GM18511 (cell line): Measurements from ENCODE around the gene SYN1.
"Not testable (repeated sequence)": the region's sequence is repeated elsewhere in the genome, so short reads cannot be mapped to it uniquely, and the experiment has no call there.

Experiments
- ATAC-seq: cut with Tn5 transposase; IDR thresholded peaks from one replicate; pipeline ENCODE4 v1.9.1; 2021; ENCODE audit warnings: mild to moderate bottlenecking, moderate library complexity; ENCODE audit not compliant: unreplicated experiment

The SYN1 gene

GRCh38 chrX:47619486-47620302, at the start of gene SYN1:
Gene SYN1 (minus strand): TSS chrX:47619857. CDS start chrX:47619728, 129 bp downstream.
- ATAC-seq = no peak

GRCh38 chrX:47665797-47666196, 46.1 kb upstream of the SYN1 start:
- ATAC-seq = not testable (repeated sequence)

GRCh38 chrX:47664737-47665136, 45.1 kb upstream of the SYN1 start:
- no peak for ATAC-seq

- ATAC-seq = no peak
Measured at GRCh38 chrX:47662144-47662657, 42.5 kb upstream of the SYN1 start.

GRCh38 chrX:47661539-47661938, 41.9 kb upstream of the SYN1 start:
- no peak for ATAC-seq

- no peak for ATAC-seq
Measured at GRCh38 chrX:47659421-47659726, 39.7 kb upstream of the SYN1 start.

- peak; percentile 87 for ATAC-seq
Measured at GRCh38 chrX:47658684-47659420, 39.2 kb upstream of the SYN1 start, which contains the start of gene UXT. Gene UXT (minus strand): TSS chrX:47659180. CDS start chrX:47658927, 253 bp downstream.

- no peak for ATAC-seq
Measured at GRCh38 chrX:47658301-47658683, 38.6 kb upstream of the SYN1 start.

- ATAC-seq = no peak
Measured at GRCh38 chrX:47651043-47651905, 31.6 kb upstream of the SYN1 start.

GRCh38 chrX:47650164-47651042, 30.7 kb upstream of the SYN1 start, which contains the start of gene ELK1:
Gene ELK1 (minus strand): TSS chrX:47650563. CDS start chrX:47641441, 9,122 bp downstream.
- ATAC-seq = peak; percentile 92

- no peak for ATAC-seq
Measured at GRCh38 chrX:47649781-47650163, 30.1 kb upstream of the SYN1 start.

- no peak for ATAC-seq
Measured at GRCh38 chrX:47649271-47649670, 29.6 kb upstream of the SYN1 start.

GRCh38 chrX:47648376-47648775, 28.7 kb upstream of the SYN1 start:
- no peak for ATAC-seq

- no peak for ATAC-seq
Measured at GRCh38 chrX:47646636-47647035, 27.0 kb upstream of the SYN1 start.

GRCh38 chrX:47645530-47645929, 25.9 kb upstream of the SYN1 start:
- ATAC-seq = no peak

GRCh38 chrX:47644557-47645091, 25.0 kb upstream of the SYN1 start:
- ATAC-seq = peak; percentile 64

- no peak for ATAC-seq
Measured at GRCh38 chrX:47643926-47644325, 24.3 kb upstream of the SYN1 start.

GRCh38 chrX:47638816-47639215, 19.2 kb upstream of the SYN1 start:
- ATAC-seq = no peak

GRCh38 chrX:47637546-47638195, 18.0 kb upstream of the SYN1 start:
- ATAC-seq = no peak
